Measurements from ENCODE around the gene TNNC1.

TNNC1 gene

DNA sequence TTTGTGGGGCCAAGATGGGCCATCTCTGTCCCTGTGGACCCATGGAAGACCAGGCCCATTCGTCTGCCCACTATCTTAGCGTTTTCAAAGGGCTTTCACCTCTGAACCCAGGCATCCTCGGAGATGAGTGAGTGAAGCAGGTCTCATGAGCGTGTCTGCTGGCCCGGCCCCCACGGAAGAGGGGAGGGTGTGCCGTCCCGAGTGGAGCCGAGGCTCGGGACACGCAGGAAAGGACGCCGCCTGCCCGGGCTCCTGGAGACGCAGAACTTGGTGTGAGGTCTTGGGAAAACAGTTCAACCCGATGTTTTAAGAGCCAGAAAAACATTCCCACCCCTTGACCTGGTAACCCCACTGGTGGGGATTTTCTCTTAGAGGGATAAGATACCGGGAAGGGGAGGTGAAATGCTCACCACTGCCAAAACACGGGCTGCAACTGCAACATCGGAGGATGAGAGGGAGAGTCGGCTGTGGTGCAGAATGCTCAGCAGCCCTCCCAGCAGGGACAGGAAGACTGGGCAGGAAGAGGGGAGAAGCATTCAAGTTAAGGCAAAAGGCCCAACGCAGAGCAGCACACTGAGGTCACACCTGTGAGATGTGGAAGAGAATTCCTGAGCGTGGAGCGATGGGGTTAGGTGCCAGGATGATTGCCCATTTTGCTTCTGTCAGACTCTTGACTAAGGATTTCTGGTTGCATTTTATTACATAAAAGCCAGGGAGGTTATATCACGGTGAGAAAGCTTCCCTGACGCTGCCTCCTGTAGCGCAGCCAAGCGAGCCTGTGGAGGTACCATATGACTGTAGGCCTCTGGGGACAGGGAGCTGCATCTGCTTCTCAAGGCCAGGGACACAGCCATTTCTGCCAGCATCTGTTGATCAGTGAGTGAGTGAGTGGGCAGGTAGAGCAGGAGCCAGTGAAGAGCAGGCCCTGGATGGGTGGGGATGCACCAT lies 27.2 kb upstream of the TNNC1 start:
- ATAC-seq (ENCODE audit: low read depth), result no peak
- TF ChIP-seq, protein P1, sequence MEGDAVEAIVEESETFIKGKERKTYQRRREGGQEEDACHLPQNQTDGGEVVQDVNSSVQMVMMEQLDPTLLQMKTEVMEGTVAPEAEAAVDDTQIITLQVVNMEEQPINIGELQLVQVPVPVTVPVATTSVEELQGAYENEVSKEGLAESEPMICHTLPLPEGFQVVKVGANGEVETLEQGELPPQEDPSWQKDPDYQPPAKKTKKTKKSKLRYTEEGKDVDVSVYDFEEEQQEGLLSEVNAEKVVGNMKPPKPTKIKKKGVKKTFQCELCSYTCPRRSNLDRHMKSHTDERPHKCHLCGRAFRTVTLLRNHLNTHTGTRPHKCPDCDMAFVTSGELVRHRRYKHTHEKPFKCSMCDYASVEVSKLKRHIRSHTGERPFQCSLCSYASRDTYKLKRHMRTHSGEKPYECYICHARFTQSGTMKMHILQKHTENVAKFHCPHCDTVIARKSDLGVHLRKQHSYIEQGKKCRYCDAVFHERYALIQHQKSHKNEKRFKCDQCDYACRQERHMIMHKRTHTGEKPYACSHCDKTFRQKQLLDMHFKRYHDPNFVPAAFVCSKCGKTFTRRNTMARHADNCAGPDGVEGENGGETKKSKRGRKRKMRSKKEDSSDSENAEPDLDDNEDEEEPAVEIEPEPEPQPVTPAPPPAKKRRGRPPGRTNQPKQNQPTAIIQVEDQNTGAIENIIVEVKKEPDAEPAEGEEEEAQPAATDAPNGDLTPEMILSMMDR (IDR thresholded peaks at IDR 0.05; ENCODE audit: poor library complexity, severe bottlenecking), result no peak
- H3K27ac ChIP-seq (ENCODE audit: poor library complexity, severe bottlenecking), result no peak overlapping the region
- no peak for DNase-seq (ENCODE audit: low spot score)
- H3K4me1 ChIP-seq (ENCODE audit: insufficient read depth, poor library complexity, severe bottlenecking), result peaks cover 8% of the 10 kb centered on the region
- no peak overlapping the region for H3K4me3 ChIP-seq (ENCODE audit: severe bottlenecking)
- peaks cover 60% of the 10 kb centered on the region for H3K36me3 ChIP-seq (ENCODE audit: low read depth)
- no peaks in the 10 kb centered on the region for H3K9me3 ChIP-seq (ENCODE audit: severe bottlenecking)
- H3K27me3 ChIP-seq (ENCODE audit: insufficient read depth, poor library complexity, severe bottlenecking), result no peaks in the 10 kb centered on the region

DNA sequence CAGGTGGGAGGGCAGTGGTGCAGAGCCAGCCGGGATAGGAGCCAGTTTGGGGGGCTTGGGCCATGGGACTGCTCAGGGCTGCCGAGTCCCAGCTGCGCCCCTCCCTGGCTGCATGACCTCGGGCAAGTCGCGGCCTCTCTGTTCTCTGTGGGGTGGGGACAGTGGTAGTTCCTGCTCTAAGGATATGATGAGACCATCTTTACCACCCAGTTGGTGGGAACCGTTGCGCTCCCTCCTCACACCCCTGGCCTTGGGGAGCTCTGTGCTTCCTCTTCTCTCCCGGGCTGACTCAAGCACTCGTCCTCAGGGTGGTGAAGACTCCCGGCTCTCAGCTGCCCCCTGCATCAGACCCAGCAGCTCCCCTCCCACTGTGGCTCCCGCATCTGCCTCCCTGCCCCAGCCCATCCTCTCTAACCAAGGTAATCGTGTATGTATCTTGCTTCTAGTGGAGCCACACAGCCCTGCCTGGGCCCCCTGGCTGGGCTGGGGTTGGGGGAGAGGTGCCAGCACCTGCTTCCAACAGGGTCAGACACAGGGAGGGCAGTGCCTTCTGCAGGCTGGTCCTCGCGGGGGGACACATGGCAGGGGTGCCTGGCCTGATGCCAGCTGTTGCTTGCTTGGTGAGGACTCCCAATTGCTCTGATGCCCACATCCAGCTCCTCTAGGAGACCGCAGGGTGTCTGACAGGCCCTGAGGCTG lies 26.2 kb upstream of the TNNC1 start:
- peaks cover 59% of the 10 kb centered on the region for H3K36me3 ChIP-seq (ENCODE audit: low read depth)
- DNase-seq (ENCODE audit: low spot score), result no peak
- peaks cover 8% of the 10 kb centered on the region for H3K4me1 ChIP-seq (ENCODE audit: insufficient read depth, poor library complexity, severe bottlenecking)
- no peaks in the 10 kb centered on the region for H3K27me3 ChIP-seq (ENCODE audit: insufficient read depth, poor library complexity, severe bottlenecking)
- H3K9me3 ChIP-seq (ENCODE audit: severe bottlenecking), result no peaks in the 10 kb centered on the region
- no peak overlapping the region for H3K4me3 ChIP-seq (ENCODE audit: severe bottlenecking)
- TF ChIP-seq, protein P1 (IDR thresholded peaks at IDR 0.05; ENCODE audit: poor library complexity, severe bottlenecking), result no peak
- no peak for ATAC-seq (ENCODE audit: low read depth)
- H3K27ac ChIP-seq (ENCODE audit: poor library complexity, severe bottlenecking), result no peak overlapping the region

DNA sequence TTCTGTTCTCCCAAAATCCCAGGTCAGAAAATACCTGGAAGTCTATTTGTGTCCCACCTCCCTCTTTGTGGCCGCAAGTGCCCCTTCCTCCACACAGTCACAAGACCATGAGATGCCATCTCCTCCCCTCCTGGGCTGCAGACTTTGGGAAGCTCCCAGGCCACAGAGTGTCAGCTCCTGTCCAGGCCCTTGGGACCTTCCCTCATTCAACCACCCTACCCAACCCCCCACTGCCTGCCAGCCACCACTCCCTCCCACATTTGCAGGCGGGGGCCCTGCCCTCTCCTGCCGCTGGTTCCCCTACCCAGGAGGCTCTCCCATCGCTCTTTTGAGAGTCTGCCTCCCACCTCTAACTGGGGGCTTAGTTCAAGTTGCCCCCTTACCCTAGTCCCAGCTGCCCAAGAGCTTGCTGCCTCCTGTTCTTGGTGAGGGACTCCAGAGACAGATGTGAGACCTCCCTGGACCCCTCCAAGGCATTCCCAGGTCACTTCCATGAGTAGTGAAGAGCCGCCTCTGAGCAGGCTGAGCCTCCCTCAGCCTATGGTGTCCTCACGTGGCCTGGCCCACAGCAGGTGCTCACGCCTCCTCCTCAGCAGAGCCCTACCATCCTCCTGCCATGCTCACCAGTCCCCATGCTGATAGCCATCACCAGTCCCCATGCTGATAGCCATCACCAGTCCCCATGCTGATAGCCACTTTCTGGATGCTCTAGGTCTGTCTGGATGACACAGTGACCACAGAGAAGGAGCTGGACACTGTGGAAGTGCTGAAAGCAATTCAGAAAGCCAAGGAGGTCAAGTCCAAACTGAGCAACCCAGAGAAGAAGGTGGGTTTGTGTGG lies 25.4 kb upstream of the TNNC1 start:
- DNase-seq (ENCODE audit: low spot score) (no peak), ATAC-seq (ENCODE audit: low read depth) (no peak)
- H3K36me3 ChIP-seq (ENCODE audit: low read depth), result peaks cover 67% of the 10 kb centered on the region
- no peak overlapping the region for H3K27ac ChIP-seq (ENCODE audit: poor library complexity, severe bottlenecking)
- H3K4me1 ChIP-seq (ENCODE audit: insufficient read depth, poor library complexity, severe bottlenecking), result peaks cover 8% of the 10 kb centered on the region
- no peak overlapping the region for H3K4me3 ChIP-seq (ENCODE audit: severe bottlenecking)
- no peaks in the 10 kb centered on the region for H3K27me3 ChIP-seq (ENCODE audit: insufficient read depth, poor library complexity, severe bottlenecking)
- H3K9me3 ChIP-seq (ENCODE audit: severe bottlenecking), result no peaks in the 10 kb centered on the region
- TF ChIP-seq, protein P1 (IDR thresholded peaks at IDR 0.05; ENCODE audit: poor library complexity, severe bottlenecking), result no peak

DNA sequence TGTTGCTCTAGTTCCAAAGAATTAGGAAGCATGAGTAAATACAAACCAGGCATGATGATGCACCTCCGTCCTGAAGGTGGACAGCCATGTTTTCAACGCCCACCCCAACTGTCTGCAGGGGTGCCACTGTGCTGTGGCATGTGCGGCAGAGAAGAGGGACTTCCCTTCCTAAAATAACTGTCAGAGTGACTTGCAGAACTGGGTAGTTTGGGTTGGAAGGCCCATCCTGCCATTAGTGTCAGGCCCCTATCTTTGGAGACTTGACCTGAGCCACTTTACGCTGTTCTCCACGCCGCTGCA lies 23.9 kb upstream of the TNNC1 start:
- no peaks in the 10 kb centered on the region for H3K9me3 ChIP-seq (ENCODE audit: severe bottlenecking)
- DNase-seq (ENCODE audit: low spot score), result no peak
- H3K4me1 ChIP-seq (ENCODE audit: insufficient read depth, poor library complexity, severe bottlenecking), result no peaks in the 10 kb centered on the region
- TF ChIP-seq, protein P1 (IDR thresholded peaks at IDR 0.05; ENCODE audit: poor library complexity, severe bottlenecking), result no peak
- no peak overlapping the region for H3K4me3 ChIP-seq (ENCODE audit: severe bottlenecking)
- no peak for ATAC-seq (ENCODE audit: low read depth)
- peaks cover 82% of the 10 kb centered on the region for H3K36me3 ChIP-seq (ENCODE audit: low read depth)
- no peaks in the 10 kb centered on the region for H3K27me3 ChIP-seq (ENCODE audit: insufficient read depth, poor library complexity, severe bottlenecking)
- H3K27ac ChIP-seq (ENCODE audit: poor library complexity, severe bottlenecking), result no peak overlapping the region
